Measurements from ENCODE around the gene SCN1B.
"Not testable (repeated sequence)": the region's sequence is repeated elsewhere in the genome, so short reads cannot be mapped to it uniquely, and the experiment has no call there.

Gene SCN1B

GRCh38 chr19:35026418-35026817, 3.9 kb upstream of the SCN1B start:
- Histone ChIP-seq H3K4me2 (ENCODE audit: insufficient read depth, low read length) (no peak overlapping the region), H3K36me3 (ENCODE audit: insufficient read depth, low read length) (peaks cover 70% of the 10 kb centered on the region), H4K20me1 (ENCODE audit: insufficient read depth, low read length) (peaks cover 29% of the 10 kb centered on the region)

GRCh38 chr19:35027009-35027408, 3.3 kb upstream of the SCN1B start:
- H3K36me3 ChIP-seq (ENCODE audit: insufficient read depth, low read length) = peaks cover 64% of the 10 kb centered on the region

More at GRCh38 chr19:35026418-35026817, 3.9 kb upstream of the SCN1B start:
- no peak for ATAC-seq (ENCODE audit: insufficient read depth, low read depth)
- no peaks in the 10 kb centered on the region for H3K79me2 ChIP-seq (ENCODE audit: insufficient read depth, low read length)
- H2AFZ ChIP-seq (ENCODE audit: low read depth, low read length) = no peak overlapping the region
- TF ChIP-seq CTCF (IDR thresholded peaks at IDR 0.05; ENCODE audit: borderline replicate concordance, extremely low read depth, low read length, poor library complexity, severe bottlenecking) (no peak), EZH2 (IDR thresholded peaks at IDR 0.05; ENCODE audit: borderline replicate concordance, low read depth, low read length, severe bottlenecking) (no peak)
- H3K9me3 ChIP-seq (ENCODE audit: insufficient read depth, low read length, severe bottlenecking) = no peaks in the 10 kb centered on the region
- H3K27ac ChIP-seq (ENCODE audit: low read length) = no peak overlapping the region
- peaks cover 13% of the 10 kb centered on the region for H3K27me3 ChIP-seq (ENCODE audit: insufficient read depth, low read length, poor library complexity)
- DNase-seq = no peak
- no peak overlapping the region for H3K9ac ChIP-seq (ENCODE audit: low read depth, low read length)
- H3K4me1 ChIP-seq (ENCODE audit: insufficient read depth, low read length) = peaks cover 7% of the 10 kb centered on the region; the same call in 1 of the 2 replicates
- H3K4me3 ChIP-seq (ENCODE audit: low read depth in 1 of 2, low read length in 2 of 2) = no peak overlapping the region

GRCh38 chr19:35027851-35028599, 2.2 kb upstream of the SCN1B start:
- DNase-seq (no peak), ATAC-seq (ENCODE audit: insufficient read depth, low read depth) (no peak)
- H3K9ac ChIP-seq (ENCODE audit: low read depth, low read length) = no peak overlapping the region
- peaks cover 7% of the 10 kb centered on the region; the same call in 1 of the 2 replicates for H3K4me1 ChIP-seq (ENCODE audit: insufficient read depth, low read length)
- no peak overlapping the region for H2AFZ ChIP-seq (ENCODE audit: low read depth, low read length)
- H3K27me3 ChIP-seq (ENCODE audit: insufficient read depth, low read length, poor library complexity) = peaks cover 16% of the 10 kb centered on the region
- H3K9me3 ChIP-seq (ENCODE audit: insufficient read depth, low read length, severe bottlenecking) = no peaks in the 10 kb centered on the region
- H3K4me2 ChIP-seq (ENCODE audit: insufficient read depth, low read length) = no peak overlapping the region
- TF ChIP-seq CTCF (IDR thresholded peaks at IDR 0.05; ENCODE audit: borderline replicate concordance, extremely low read depth, low read length, poor library complexity, severe bottlenecking) = no peak
- no peak for TF ChIP-seq EZH2 (IDR thresholded peaks at IDR 0.05; ENCODE audit: borderline replicate concordance, low read depth, low read length, severe bottlenecking)
- peaks cover 34% of the 10 kb centered on the region for H4K20me1 ChIP-seq (ENCODE audit: insufficient read depth, low read length)
- no peaks in the 10 kb centered on the region for H3K79me2 ChIP-seq (ENCODE audit: insufficient read depth, low read length)
- no peak overlapping the region for H3K27ac ChIP-seq (ENCODE audit: low read length)
- peaks cover 54% of the 10 kb centered on the region for H3K36me3 ChIP-seq (ENCODE audit: insufficient read depth, low read length)
- no peak overlapping the region for H3K4me3 ChIP-seq (ENCODE audit: low read depth in 1 of 2, low read length in 2 of 2)

More at GRCh38 chr19:35027009-35027408, 3.3 kb upstream of the SCN1B start:
- no peak overlapping the region for H3K9ac ChIP-seq (ENCODE audit: low read depth, low read length)
- H3K4me2 ChIP-seq (ENCODE audit: insufficient read depth, low read length) = no peak overlapping the region
- no peaks in the 10 kb centered on the region for H3K9me3 ChIP-seq (ENCODE audit: insufficient read depth, low read length, severe bottlenecking)
- H3K27ac ChIP-seq (ENCODE audit: low read length) = no peak overlapping the region
- peaks cover 29% of the 10 kb centered on the region for H4K20me1 ChIP-seq (ENCODE audit: insufficient read depth, low read length)
- TF ChIP-seq EZH2 (IDR thresholded peaks at IDR 0.05; ENCODE audit: borderline replicate concordance, low read depth, low read length, severe bottlenecking) = no peak
- TF ChIP-seq CTCF (IDR thresholded peaks at IDR 0.05; ENCODE audit: borderline replicate concordance, extremely low read depth, low read length, poor library complexity, severe bottlenecking) = no peak
- H3K4me1 ChIP-seq (ENCODE audit: insufficient read depth, low read length) = peaks cover 7% of the 10 kb centered on the region; the same call in 1 of the 2 replicates
- DNase-seq (no peak), ATAC-seq (ENCODE audit: insufficient read depth, low read depth) (no peak)
- H2AFZ ChIP-seq (ENCODE audit: low read depth, low read length) = no peak overlapping the region
- H3K27me3 ChIP-seq (ENCODE audit: insufficient read depth, low read length, poor library complexity) = peaks cover 16% of the 10 kb centered on the region
- no peaks in the 10 kb centered on the region for H3K79me2 ChIP-seq (ENCODE audit: insufficient read depth, low read length)
- H3K4me3 ChIP-seq (ENCODE audit: low read depth in 1 of 2, low read length in 2 of 2) = no peak overlapping the region

DNA sequence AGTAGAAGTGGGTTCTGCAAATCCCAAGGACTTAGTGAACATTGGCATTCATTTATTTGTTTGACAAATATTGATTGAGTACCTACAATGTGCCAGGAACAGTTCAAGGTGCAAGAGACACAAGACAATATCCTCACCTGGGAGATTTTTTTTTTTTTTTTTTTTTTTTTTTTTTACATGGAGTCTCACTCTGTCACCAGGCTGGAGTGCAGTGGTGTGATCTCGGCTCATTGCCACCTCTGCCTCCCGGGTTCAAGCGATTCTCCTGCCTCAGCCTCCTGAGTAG, 1.7 kb upstream of the SCN1B start:
- H3K36me3 ChIP-seq (ENCODE audit: insufficient read depth, low read length) = peaks cover 49% of the 10 kb centered on the region
- peaks cover 31% of the 10 kb centered on the region for H4K20me1 ChIP-seq (ENCODE audit: insufficient read depth, low read length)
- H3K4me1 ChIP-seq (ENCODE audit: insufficient read depth, low read length); DNase-seq; ATAC-seq (ENCODE audit: insufficient read depth, low read depth); H3K9me3 ChIP-seq (ENCODE audit: insufficient read depth, low read length, severe bottlenecking); H2AFZ ChIP-seq (ENCODE audit: low read depth, low read length); H3K4me2 ChIP-seq (ENCODE audit: insufficient read depth, low read length); H3K27ac ChIP-seq (ENCODE audit: low read length); H3K4me3 ChIP-seq (ENCODE audit: low read depth in 1 of 2, low read length in 2 of 2); H3K79me2 ChIP-seq (ENCODE audit: insufficient read depth, low read length); H3K9ac ChIP-seq (ENCODE audit: low read depth, low read length): not testable (repeated sequence)
- H3K27me3 ChIP-seq (ENCODE audit: insufficient read depth, low read length, poor library complexity) = peaks cover 16% of the 10 kb centered on the region

- H3K4me3 ChIP-seq (ENCODE audit: low read depth in 1 of 2, low read length in 2 of 2); H2AFZ ChIP-seq (ENCODE audit: low read depth, low read length); H3K79me2 ChIP-seq (ENCODE audit: insufficient read depth, low read length); H3K9ac ChIP-seq (ENCODE audit: low read depth, low read length); H3K9me3 ChIP-seq (ENCODE audit: insufficient read depth, low read length, severe bottlenecking); ATAC-seq (ENCODE audit: insufficient read depth, low read depth); H3K27ac ChIP-seq (ENCODE audit: low read length); DNase-seq; H3K4me1 ChIP-seq (ENCODE audit: insufficient read depth, low read length): not testable (repeated sequence)
- peaks cover 16% of the 10 kb centered on the region for H3K27me3 ChIP-seq (ENCODE audit: insufficient read depth, low read length, poor library complexity)
- H3K4me2 ChIP-seq (ENCODE audit: insufficient read depth, low read length) = peak overlapping the region; percentile 61; the same call in 1 of the 2 replicates
- peaks cover 41% of the 10 kb centered on the region for H3K36me3 ChIP-seq (ENCODE audit: insufficient read depth, low read length)
- peaks cover 30% of the 10 kb centered on the region for H4K20me1 ChIP-seq (ENCODE audit: insufficient read depth, low read length)
Observed at GRCh38 chr19:35029275-35029736, 964 bp upstream of the SCN1B start.

All from DND-41 (cell line).